Activated naive CD4-positive, alpha-beta T cell treated with Interleukin-2 at 50 U/mL for 16 hours (primary cell): ENCODE results near the gene ZNF841.
A peak's percentile ranks its signal among the peaks of the same experiment; 100 is the strongest.
"Not testable (repeated sequence)": the region's sequence is repeated elsewhere in the genome, so short reads cannot be mapped to it uniquely, and the experiment has no call there.

Source experiments
- DNase-seq: peaks from one replicate; pipeline ENCODE4 v3.0.0-alpha.2; 2020

Gene ZNF841

DNA sequence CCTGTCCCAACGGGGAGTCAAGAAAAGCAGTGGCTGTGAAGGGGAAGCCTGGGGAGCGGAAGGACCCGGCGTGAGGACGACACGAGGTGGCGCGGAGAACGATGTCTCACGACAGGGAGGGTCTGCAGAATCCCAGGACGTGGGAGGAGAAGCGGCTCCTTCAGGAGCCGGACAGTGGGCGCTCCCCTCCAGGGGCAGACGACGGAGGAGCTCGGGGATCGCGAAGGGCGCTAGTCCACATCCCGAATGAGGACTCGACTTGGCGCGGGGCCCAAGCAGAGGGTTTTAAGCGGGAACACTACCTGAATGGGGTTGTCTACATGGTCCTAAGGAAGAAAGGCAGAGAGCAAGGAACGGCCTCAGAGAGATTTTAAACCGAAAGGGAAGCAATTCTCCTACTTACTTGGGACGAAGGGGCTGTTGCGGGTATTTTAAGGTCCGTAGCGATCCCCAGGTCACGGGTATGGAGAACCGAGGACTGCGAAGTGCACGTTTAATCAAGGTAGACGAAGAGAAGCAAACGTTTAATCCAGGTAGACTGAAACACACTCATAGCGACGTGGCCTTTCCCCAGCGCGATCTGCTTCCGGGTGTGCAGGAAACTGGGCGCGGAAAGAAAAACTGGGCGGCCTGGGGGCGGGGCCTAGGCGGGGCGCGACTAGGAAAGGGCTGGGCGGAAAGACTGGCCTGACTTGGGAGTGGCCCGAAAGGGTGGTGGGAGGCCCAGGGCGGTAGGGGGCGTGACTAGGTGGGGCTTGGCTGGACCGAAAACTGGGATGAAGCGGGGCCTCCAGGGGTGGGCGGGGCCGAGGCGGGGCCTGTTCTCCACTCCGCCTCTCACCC, at the start of gene ZNF841:
TSS of gene ZNF841 (minus strand) at position 594 of the 843 bp plus-strand sequence. CDS start 10,964 bp downstream, outside the sequence.
- DNase-seq, result peak; percentile 88

DNA sequence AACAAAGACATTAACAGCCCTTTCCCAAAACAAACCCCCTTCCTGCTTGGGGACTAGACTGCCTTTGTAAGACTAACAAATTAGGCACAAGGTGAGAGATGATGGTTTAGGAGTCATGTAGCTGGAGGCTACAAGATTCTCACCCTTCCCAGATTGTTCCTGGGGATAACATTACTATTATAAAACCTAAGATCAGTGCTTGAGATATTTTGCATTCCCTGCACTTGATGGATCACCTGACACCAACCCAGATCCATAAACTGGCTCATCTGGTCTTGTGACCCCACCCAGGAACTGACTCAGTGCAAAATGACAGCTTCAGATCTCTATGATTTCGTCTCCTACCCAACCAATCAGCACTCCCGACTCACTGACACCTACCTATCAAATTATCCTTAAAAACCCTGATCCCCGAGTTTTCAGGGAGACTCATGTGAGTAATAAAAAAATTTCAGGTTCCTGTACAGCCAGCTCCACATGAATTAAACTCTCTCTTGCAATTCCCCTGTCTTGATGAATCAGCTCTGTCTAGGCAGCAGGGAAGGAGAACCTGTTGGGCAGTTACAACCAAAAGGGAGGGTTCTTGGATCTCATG, 46.5 kb upstream of the ZNF841 start:
- DNase-seq, result no peak

DNA sequence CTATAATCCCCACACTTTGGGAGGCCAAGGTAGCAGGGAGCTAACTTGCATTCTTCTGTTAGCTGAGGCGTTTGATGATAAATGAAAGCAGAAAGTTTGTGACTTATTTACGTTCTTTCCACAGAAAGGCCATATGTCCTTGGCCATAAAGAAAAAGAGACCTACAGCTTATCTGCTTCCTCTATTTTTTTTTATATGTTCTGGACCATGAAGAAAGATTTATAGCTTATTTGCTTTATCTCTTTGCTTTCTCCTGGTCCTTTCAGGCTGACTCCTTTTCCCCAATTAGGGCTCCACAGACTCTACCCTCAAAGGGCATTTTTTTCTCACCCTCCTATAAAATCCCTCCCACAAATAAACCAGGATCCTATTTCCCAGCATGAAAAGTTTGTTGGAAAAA, 45.6 kb upstream of the ZNF841 start:
- no peak for DNase-seq

DNA sequence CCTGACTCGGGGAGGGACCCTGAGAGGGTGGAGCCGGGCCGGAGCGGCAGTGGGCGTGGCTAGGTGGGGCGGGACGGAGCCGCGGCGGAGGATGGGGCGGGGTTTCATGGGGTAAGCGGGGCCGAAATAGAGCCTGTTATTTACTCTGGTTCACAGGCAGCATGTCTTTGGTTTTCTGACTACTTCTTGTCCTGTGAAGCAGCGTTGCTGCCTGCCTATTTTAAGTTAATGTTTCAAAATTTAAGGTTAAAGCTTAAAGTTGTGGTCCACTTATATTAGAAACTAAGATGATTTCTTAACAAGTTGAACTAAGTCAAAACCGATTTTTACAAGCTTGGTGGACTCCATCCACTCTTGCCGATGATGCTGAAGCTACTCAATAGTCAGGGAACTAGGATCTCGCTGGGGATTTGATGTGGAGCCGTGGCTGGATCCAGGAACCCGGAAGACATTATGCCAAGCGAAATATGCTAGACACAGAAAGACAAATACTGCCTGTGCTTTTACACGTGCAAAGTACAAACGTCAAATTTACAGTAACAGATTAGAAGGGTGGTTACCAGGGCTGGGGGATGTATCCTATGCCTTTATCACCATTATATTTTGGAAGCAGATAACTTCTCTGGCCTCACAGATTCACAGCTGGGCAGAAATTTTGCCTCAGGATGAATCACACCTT, 44.6 kb upstream of the ZNF841 start:
- DNase-seq, result no peak

DNA sequence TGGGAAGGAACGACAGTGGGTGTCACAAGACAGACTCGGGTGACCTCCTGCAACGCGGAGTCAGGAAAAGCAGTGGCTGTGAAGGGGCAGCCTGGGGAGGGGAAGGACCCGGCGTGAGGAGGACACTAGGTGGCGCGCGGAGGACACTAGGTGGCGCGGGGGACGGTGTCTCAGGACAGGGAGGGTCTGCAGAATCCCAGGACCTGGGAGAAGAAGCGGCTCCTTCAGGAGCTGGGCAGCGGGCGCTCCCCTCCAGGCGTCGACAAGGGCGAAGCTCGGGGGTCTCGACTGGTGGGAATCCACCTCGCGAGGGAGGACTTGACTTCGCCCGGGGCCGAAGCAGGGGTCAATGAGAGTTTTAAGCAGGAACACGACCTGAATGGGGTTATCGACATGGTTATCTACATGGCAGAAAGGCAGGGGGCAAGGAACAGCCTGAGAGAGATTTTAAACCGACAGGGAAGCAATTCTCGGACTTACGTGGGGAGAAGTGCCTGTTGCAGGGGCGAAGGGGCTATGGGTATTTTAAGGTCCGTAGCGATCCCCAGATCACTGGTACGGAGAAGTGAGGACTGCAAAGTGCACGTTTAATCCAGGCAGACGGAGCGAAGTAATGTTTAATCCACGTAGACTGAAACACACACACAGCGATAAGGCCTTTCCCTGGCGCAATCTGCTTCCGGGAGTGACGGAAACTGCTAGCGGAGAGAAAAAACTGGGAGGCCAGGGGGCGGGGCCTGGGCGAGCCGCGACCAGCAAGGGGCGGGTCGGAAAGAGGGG, 43.9 kb upstream of the ZNF841 start, which contains the start of gene ZNF616:
TSS of gene ZNF616 (minus strand) at position 687 of the 780 bp plus-strand sequence. CDS start 9,426 bp downstream, outside the sequence.
- peak; percentile 97 for DNase-seq

DNA sequence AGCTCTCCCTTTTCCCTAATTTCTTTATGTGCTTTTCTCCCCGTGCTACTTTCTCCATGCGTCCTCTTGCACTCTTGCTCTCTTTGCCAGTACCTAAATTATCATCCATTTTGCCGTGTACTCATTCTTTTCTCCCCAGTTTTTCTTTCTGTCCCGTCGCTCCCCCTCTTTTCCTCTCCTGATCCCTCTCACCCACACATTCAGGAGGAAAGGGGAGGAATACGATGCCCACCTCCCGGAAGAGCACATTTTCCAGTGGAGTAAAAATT, 43.4 kb upstream of the ZNF841 start:
- no peak for DNase-seq

DNA sequence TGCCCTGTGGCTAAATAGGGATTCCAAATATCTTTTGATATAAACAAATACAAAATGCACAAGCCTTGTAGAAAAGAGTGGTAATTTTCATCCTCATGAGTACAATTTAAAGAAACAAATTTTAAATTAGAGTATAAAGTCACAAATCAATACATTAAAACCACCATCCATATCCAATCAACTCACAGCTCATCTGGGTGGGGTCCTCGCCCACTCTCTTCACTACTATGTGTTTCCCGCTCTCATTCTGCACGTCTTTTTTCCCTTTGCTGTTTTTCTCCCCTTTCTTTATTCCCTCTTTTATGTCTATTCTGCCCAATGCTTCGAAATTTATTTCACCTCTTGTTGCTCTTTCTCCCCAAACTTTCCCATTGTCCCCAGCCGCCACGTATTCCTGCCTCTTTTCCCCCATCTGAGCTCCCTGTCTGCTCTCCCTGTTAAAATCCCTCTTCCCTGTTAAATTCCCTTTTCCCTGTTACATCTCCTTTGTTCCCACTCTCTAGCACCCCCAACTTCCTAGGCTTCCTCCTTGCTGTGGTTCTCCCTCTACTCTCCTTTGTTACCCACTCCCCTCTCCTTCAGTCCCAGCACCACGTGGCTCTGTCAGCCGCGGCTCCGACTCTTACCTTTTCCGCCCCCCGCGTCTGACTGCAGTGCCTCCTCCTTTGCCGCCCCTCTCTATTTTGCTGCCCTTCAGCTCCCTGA, 42.9 kb upstream of the ZNF841 start:
- peak; percentile 13 for DNase-seq

DNA sequence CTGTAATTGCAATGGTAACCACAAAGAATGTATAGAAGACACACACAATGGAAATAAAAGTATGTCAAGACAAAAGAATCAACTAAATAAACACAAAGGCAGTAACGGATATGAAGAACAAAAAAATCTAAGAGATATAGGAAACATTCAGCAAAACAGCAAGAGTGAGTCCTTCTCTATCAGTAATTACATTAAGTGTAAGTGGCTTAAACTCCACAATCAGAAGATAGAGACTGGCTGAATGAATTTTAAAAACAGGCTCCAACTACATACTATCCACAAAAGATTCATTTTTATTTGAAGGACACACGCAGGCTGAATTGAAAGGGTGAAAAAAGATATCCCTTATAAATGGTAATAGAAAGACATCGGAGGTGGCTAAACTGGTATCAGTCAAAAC, 24.7 kb upstream of the ZNF841 start:
- no peak for DNase-seq

DNA sequence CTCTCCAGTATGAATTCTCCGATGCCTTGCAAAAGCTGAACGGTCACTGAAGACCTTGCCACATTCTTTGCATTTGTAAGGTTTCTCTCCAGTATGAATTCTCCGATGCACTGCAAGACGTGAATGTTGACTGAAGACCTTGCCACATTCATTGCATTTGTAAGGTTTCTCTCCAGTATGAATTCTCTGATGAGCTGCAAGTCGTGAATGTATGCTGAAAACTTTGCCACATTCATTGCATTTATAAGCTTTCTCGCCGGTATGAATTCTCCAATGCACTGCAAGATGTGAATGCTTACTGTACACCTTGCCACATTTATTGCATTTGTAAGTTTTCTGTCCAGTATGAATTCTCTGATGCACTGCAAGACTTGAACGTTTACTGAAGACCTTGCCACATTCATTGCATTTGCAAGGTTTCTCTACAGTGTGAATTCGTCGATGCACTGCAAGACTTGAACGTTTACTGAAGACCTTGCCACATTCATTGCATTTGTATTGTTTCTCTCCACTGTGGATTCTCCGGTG, 20.0 kb upstream of the ZNF841 start:
- DNase-seq, result no peak

DNA sequence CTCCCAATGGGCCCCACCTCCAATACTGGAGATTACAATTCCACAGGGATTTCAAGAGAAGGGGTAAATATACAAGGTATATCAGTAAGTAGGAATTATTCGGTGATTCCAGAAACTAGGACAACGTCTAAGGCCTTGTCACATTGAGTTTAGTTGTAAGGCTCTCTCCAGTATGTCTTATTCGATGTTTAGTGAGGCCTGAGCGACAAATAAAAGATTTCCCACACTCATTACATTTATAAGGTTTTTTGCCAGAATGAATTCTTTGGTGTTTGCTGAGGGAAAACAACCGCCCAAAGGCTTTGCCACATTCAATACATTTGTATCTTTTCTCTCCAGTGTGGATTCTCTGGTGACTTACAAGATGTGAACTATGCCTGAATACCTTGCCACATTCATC, 19.1 kb upstream of the ZNF841 start:
- DNase-seq, result no peak

DNA sequence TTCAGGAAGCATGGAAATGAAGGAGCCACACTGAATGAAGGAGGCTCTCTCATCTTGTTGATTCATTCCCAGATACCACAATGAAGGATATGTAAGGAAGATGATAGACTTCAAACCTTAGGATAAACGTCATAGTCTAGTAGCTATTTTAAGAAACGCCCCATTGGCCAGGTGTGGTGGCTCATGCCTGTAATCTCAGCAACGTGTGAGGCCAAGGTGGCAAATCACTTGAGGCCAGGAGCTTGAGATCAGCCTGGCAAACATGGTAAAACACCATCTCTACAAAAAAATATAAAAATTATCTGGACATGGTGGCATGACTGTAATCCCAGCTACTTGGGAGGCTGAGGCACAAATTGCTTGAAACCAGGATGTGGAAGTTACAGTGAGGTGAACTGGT, 17.1 kb upstream of the ZNF841 start:
- no peak for DNase-seq

DNA sequence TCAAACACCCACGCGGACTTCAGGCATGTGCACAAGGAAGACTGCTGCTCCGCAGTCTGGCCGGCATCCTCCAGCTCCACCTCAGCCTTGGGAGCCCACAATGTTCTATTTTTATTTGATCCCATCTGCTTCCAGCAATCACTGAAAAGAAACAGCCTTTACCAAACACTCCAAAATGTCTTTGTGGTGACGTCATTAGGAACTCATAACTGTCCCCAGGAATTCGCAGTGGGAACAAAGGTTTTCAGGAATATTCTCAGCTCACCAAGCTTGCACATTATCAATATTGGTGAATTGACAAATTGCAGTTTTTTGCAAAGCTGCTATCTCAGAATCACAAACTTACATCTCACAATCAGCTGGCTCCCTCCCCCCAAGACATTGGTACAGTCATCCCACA, 15.2 kb upstream of the ZNF841 start:
- DNase-seq, result no peak

DNA sequence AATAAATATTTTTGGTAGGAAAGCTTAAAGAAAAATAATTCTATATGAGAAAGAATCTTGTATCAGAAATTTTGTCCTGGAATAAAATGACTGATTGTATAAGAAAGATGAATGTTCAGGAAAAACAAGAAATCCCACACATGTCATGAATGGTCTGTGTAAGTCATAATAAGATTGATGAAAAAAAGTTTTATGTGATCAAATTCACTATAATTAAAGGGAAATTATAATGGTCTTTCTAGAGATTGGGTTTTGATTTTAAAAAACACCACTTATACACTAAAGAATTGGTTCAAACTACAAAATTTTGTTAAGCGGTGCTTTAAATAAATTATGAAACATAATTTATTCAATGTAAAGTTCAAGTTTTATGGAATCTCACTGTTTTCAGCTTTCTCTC, 7.2 kb upstream of the ZNF841 start:
- no peak for DNase-seq

DNA sequence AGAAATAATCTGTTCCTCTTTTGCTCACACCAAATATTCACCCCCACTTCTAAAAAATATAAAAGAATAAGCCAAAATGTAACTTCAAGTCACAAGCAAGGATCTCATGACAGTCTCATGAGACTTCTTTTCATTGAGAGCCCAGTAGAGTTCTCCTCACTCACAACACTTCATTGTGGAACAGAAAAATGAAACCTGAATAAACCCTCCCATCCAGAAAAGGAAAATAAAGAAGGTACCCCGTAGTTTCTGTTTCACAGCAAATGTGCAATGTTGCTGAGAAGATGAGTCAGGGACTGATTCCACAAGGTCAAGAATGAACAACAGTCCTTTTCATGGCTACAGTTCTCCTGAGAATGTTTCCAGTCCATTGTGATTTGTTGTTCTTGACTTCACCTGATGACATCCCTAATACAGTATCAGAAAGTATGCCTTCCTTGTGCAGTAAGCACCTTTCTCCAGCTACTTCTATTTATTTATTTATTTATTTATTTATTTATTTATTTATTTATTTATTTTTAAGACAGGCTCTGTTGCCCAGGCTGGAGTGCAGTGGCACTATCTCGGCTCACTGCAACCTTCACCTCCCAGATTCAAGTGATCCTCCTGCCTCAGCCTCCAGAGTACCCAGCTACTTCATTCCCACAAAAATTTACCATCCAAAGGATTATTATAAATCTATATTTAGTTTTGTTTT, 6.4 kb upstream of the ZNF841 start:
- DNase-seq, result no peak

DNA sequence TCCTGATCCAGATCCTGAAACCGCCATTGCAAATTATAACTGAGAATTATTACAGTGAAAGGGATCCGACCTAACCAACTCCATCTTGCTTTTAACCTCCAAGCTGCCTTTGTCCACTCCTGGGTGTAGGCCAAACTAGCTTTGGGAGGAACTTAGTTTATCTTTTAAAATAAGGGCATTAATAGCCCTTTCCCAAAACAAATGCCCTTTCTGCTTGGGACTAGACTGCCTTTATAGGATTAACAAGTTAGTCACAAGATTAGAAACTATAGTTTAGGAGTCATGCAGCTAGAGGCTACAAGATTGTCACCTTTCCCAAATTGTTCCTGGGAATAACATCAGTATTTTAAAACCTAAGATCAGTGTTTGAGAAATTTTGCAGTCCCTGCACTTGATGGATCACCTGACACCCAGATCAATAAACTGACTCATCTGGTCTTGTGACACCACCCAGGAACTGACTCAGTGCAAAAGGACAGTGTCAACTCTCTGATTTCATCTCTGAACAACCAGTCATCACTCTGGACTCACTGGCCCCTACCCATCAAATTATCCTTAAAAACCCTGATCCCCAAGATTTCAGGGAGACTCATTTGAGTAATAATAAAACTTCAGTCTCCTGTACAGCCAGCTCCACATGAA, 4.1 kb upstream of the ZNF841 start:
- DNase-seq, result no peak

DNA sequence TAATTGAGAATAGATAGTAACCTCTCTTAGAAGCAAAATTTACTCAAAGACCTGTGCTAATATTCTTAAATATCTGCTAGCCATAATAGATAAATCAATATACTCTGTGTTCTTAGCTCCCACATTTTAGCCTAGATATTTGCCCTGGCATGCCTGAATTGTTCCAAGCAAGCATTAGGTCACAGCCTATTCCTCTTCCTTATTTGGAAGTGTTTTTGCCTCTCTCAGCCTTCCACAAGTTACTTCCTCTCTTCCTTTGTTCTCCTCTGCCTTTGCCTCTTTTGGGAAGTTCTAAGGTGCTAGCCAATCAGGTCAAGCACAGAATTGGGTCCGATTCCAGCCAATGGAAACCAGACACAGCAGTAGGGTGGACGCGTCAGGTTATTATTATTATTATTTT, 851 bp upstream of the ZNF841 start:
- DNase-seq, result not testable (repeated sequence)

DNA sequence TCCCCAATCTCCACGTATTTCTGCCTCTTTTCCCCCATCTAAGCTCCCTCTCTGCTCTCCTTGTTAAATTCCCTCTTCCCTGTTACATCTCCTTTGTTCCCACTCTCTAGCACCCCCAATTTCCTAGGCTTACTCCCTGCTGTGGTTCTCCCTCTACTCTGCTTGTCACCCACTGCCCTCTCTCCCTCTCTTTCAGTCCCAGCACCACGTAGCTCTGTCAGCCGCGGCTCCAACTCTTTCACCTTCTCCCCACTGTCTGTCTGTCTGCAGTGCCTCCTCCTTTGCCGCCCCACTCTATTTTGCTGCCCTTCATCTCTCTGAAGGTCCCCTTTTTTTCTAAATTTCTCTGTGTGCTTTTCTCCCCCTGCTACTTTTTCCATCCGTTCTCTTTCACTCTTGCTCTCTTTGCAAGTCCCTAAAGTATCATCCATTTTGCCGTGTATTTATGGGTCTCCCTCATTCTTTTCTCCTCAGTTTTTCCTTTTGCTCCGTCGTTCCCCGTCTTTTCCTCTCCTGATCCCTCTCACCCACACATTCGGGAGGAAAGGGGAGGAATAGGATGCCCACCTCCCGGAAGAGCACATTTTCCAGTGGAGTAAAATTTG, 937 bp downstream of the ZNF841 start:
- no peak for DNase-seq

DNA sequence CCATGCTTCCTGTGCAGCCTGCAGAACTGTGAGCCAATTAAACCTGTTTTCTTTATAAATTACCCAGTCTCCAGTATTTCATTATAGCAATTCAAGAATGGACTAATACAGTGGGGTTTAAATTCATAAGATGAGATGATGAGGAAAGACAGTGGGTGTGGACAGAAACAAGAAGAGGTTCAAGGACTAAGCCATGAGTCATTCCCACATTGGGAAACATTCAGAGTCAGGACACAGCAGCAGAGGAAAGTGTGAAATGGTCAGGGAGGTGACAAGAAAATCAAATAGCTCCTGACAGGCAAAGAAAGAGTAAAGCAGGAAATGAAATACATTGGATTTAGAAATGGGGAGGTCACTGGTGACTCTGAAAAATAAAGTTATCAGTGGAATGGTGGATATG, 9.1 kb downstream of the ZNF841 start:
- no peak for DNase-seq

DNA sequence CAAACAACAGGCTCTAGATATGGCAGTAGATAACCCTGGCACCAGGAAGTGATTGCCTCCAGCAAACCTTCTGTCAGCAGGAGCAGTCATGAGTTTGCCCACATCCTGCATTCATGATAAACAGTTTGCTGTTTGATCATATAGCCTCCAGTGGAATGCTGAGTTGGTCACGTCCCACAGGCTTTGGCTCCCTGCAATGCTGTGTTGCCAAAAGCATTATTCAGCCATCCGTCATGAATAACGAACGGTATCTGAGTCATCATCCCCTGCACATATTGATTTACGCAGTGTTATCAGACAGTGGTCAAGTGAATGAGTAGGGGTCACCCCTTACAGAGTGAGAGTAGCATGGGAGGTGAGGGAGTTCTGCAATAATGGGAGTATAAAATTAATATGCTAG, 25.1 kb downstream of the ZNF841 start:
- no peak for DNase-seq

DNA sequence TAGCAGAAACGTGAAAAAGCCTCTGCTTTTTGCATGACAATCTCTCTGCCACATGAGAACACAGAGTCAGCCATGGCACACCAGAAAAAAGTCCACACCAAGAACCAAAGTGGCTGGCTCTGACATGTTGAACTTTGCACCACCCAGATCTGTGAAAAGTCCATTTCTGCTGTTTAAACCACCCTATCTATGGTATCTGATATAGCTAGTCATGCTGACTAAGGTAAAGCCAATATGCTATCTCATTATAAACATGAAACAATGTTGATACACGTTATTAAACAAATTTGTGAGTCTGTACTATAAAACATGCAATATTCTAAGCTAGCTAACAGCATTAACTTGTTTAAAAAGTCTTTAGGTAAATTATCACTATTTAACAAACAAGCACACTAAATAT, 25.9 kb downstream of the ZNF841 start:
- no peak for DNase-seq
